SK-N-SH treated with all-trans-retinoic acid at 6 μM for 48 hours (cell line): ENCODE data around the gene SCAF8.

ENCODE experiments used
- BACH2 ChIP-seq: fragments of 250-450 bp; sonication (Bioruptor Pico); IDR thresholded peaks from 2 replicates; pipeline ENCODE4 v1.9.0; 2021; ENCODE audit warnings: mild to moderate bottlenecking, borderline replicate concordance
- RARB ChIP-seq: fragments of 250-450 bp; sonication (Bioruptor Pico); IDR thresholded peaks from 2 replicates; pipeline ENCODE4 v1.8.0; 2021; ENCODE audit warnings: mild to moderate bottlenecking, moderate library complexity
- SNAI2 ChIP-seq: fragments of 250-450 bp; sonication (Bioruptor Pico); IDR thresholded peaks from 2 replicates; pipeline ENCODE4 v1.5.0; 2020; ENCODE audit warnings: mild to moderate bottlenecking, moderate library complexity
- TCF4 ChIP-seq: fragments of 250-450 bp; sonication (Bioruptor Pico); IDR thresholded peaks from 2 replicates; pipeline ENCODE4 v1.8.0; 2021; ENCODE audit warnings: mild to moderate bottlenecking, moderate library complexity, borderline replicate concordance
- ZFP30 ChIP-seq: fragments of 450-650 bp; formaldehyde crosslinking; IDR thresholded peaks from 2 replicates; pipeline ENCODE4 v1.5.0; 2022; ENCODE audit warnings: mild to moderate bottlenecking, moderate library complexity
- ZNF8 ChIP-seq: fragments of 450-650 bp; formaldehyde crosslinking; IDR thresholded peaks from 2 replicates; pipeline ENCODE4 v1.5.0; 2020; ENCODE audit warnings: mild to moderate bottlenecking, moderate library complexity
- TF ChIP-seq, protein P1 (sequence below): fragments of 250-450 bp; sonication (Bioruptor Pico); IDR thresholded peaks from 2 replicates; pipeline ENCODE4 v1.5.0; 2020; ENCODE audit warnings: mild to moderate bottlenecking, moderate library complexity

The SCAF8 gene

DNA sequence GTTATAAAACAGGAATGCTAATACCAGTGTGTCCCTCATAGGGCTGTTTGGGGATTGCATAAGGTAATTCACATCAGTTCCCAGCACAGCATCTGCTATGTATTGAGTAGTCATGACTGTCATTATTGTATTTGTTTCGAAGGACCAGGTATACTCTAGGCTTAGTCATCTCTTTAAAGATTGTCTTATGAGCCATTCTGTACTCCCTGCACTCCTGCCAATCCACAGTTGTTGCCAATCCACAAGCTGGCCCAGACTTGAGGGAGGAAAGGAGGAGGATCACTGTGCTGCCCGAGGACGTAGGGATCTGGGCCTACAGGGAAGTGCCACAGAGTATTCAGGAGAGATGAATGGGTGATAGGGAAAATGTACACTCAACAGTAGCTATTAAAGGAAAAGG is 148.9 kb downstream of the SCAF8 start (continued):
- TF ChIP-seq, protein P1, sequence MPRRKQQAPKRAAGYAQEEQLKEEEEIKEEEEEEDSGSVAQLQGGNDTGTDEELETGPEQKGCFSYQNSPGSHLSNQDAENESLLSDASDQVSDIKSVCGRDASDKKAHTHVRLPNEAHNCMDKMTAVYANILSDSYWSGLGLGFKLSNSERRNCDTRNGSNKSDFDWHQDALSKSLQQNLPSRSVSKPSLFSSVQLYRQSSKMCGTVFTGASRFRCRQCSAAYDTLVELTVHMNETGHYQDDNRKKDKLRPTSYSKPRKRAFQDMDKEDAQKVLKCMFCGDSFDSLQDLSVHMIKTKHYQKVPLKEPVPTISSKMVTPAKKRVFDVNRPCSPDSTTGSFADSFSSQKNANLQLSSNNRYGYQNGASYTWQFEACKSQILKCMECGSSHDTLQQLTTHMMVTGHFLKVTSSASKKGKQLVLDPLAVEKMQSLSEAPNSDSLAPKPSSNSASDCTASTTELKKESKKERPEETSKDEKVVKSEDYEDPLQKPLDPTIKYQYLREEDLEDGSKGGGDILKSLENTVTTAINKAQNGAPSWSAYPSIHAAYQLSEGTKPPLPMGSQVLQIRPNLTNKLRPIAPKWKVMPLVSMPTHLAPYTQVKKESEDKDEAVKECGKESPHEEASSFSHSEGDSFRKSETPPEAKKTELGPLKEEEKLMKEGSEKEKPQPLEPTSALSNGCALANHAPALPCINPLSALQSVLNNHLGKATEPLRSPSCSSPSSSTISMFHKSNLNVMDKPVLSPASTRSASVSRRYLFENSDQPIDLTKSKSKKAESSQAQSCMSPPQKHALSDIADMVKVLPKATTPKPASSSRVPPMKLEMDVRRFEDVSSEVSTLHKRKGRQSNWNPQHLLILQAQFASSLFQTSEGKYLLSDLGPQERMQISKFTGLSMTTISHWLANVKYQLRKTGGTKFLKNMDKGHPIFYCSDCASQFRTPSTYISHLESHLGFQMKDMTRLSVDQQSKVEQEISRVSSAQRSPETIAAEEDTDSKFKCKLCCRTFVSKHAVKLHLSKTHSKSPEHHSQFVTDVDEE (CRISPR knock-in tag) = no peak
- TF ChIP-seq RARB (CRISPR knock-in tag) (no peak), ZNF8 (no peak), ZFP30 (CRISPR knock-in tag) (no peak), SNAI2 (no peak), BACH2 (no peak), TCF4 (no peak)
- TF ChIP-seq, all 23 proteins: peak for 0
